Progenitor cell of endocrine pancreas (in vitro differentiated cells): Measurements from ENCODE around the gene DFFA. TPM values are rescaled to one million over a fixed set of nuclear protein-coding genes. Genes with fewer than 3 reads are reported as not detected.
A peak's percentile ranks its signal among the peaks of the same experiment; 100 is the strongest.

ENCODE experiments used
- DNase-seq: peaks from one replicate; pipeline ENCODE4 v3.0.0; 2021; ENCODE audit warnings: low spot score; ENCODE audit not compliant: unreplicated experiment
- H3K27ac Mint-ChIP-seq: 2 replicates; pipeline ENCODE4 v1.8.0; 2021; ENCODE audit warnings: mild to moderate bottlenecking, moderate library complexity, mixed read lengths
- H3K27me3 Mint-ChIP-seq: 2 replicates; pipeline ENCODE4 v1.8.0; 2021; ENCODE audit warnings: mixed read lengths
- H3K36me3 Mint-ChIP-seq: 2 replicates; pipeline ENCODE4 v1.8.0; 2022; ENCODE audit warnings: mixed read lengths; ENCODE audit not compliant: insufficient read depth
- H3K4me1 Mint-ChIP-seq: 2 replicates; pipeline ENCODE4 v1.8.0; 2021; ENCODE audit warnings: low read depth, mixed read lengths
- H3K4me3 Mint-ChIP-seq: 2 replicates; pipeline ENCODE4 v1.8.0; 2021; ENCODE audit warnings: low read depth, mild to moderate bottlenecking, moderate library complexity, mixed read lengths
- H3K9me3 Mint-ChIP-seq: 2 replicates; pipeline ENCODE4 v1.8.0; 2021; ENCODE audit warnings: low read depth, mixed read lengths
- CTCF ChIP-seq: fragments of 200-600 bp; sonication (generic); IDR thresholded peaks from one replicate; pipeline ENCODE4 v1.5.0; 2021; ENCODE audit warnings: antibody characterized with exemption, mild to moderate bottlenecking; ENCODE audit not compliant: unreplicated experiment
- total RNA-seq: library from RNA; stranded (reverse); gene quantifications from 2 replicates; pipeline ENCODE4 v1.2.1, GENCODE V29; 2021

DFFA gene
- total RNA-seq, 1 donor from 2014 or later, result 47.9 TPM

- peaks cover 1% of the 10 kb centered on the region for H3K36me3 Mint-ChIP-seq
- no peak overlapping the region for H3K27ac Mint-ChIP-seq
- no peak for TF ChIP-seq CTCF
- H3K27me3 Mint-ChIP-seq, result no peaks in the 10 kb centered on the region
- no peak for DNase-seq
- peaks cover 4% of the 10 kb centered on the region for H3K4me1 Mint-ChIP-seq
- H3K4me3 Mint-ChIP-seq, result no peak overlapping the region
- H3K9me3 Mint-ChIP-seq, result no peaks in the 10 kb centered on the region
Measured at GRCh38 chr1:10438677-10439163, 33.6 kb downstream of the DFFA start.

- Mint-ChIP-seq H3K4me3 (no peak overlapping the region), H3K27ac (no peak overlapping the region), H3K9me3 (no peaks in the 10 kb centered on the region)
Measured at GRCh38 chr1:10437052-10437451, 35.3 kb downstream of the DFFA start.

GRCh38 chr1:10434590-10434989 lies 37.7 kb downstream of the DFFA start:
- TF ChIP-seq CTCF, result no peak
- Mint-ChIP-seq H3K27me3 (no peaks in the 10 kb centered on the region), H3K4me3 (no peak overlapping the region), H3K36me3 (no peaks in the 10 kb centered on the region), H3K4me1 (peaks cover 18% of the 10 kb centered on the region), H3K27ac (no peak overlapping the region), H3K9me3 (no peaks in the 10 kb centered on the region)
- DNase-seq, result no peak

More at GRCh38 chr1:10437052-10437451, 35.3 kb downstream of the DFFA start:
- no peak for DNase-seq
- Mint-ChIP-seq H3K27me3 (no peaks in the 10 kb centered on the region), H3K36me3 (peaks cover 1% of the 10 kb centered on the region), H3K4me1 (peaks cover 6% of the 10 kb centered on the region)
- TF ChIP-seq CTCF, result no peak

DNA sequence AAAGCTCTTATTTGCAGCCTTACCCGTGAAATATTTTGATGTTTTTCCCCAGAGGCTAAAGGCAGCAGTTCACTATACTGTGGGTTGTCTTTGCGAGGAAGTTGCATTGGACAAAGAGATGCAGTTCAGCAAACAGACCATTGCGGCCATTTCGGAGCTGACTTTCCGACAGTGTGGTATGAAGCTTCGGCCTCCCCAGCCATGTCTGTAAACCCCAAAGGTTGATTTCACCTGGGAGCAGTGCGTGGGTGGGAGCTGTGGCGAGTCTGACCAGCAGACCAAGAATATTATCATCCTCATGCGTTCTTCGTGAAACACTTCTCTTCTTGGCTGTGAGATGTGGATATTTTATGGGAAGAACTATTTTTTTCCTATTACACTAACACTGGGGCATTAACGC lies 38.5 kb downstream of the DFFA start:
- no peak for TF ChIP-seq CTCF
- Mint-ChIP-seq H3K27ac (no peak overlapping the region), H3K9me3 (no peaks in the 10 kb centered on the region), H3K27me3 (no peaks in the 10 kb centered on the region), H3K4me1 (peaks cover 18% of the 10 kb centered on the region), H3K36me3 (no peaks in the 10 kb centered on the region), H3K4me3 (no peak overlapping the region)
- DNase-seq, result no peak

DNA sequence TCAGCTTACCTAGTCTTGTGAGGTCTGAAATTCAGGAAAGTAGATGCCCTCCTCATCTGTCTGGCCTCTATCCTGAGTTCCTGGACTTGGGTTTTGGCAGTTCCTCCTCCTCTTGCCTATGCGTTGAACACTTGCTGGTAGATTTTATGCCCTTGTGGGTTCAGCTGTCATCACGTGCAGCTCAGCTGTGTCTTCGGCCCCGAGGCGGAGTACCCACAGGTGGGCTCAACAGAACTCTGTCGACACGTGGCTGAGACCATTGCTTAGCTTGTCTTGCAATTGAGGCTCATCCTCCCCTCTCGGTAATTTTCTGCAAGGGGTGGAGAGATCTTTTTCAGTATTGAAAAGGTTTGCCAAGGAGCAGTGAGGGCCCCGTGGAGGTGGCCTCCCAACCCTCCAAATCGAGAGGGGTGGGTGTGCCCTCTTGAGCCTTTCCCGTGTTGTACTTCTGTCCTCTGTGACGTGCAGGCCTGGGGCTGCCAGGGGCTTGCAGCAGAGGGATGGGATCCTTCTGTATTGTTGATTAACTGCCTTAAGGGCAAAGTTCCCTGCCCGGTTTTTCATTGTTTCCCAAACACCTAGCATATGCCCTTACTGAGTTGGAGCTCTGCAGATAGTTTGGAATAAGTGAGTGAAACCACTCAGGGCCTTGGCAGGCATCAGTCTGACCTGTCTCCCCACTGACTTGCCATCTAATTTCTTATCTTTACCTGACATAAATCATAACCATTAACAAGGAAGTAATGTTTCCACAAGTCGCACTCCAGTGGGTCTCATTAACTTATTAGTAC lies 39.2 kb downstream of the DFFA start:
- peak overlapping the region; percentile 58 for H3K4me3 Mint-ChIP-seq
- H3K4me1 Mint-ChIP-seq, result peaks cover 16% of the 10 kb centered on the region
- H3K27me3 Mint-ChIP-seq, result no peaks in the 10 kb centered on the region
- H3K27ac Mint-ChIP-seq, result no peak overlapping the region
- DNase-seq, result no peak
- no peaks in the 10 kb centered on the region for H3K9me3 Mint-ChIP-seq
- TF ChIP-seq CTCF, result no peak
- H3K36me3 Mint-ChIP-seq, result no peaks in the 10 kb centered on the region
